Thyroid gland (tissue), 4 donors: ENCODE measurements around the gene CLN6. TPM values are rescaled to one million over a fixed set of nuclear protein-coding genes. Genes with fewer than 3 reads are reported as not detected.

ENCODE experiments used
- DNase-seq, 2 donors: peaks; one replicate each; pipeline ENCODE4 v3.0.0-alpha.2; 2019
- H3K27ac ChIP-seq, 3 donors: fragments of 200-600 bp; sonication (generic); 1 replicate in 2 of 3; 2 replicates in 1 of 3; pipeline ENCODE4 v1.5.1; 2016 to 2019; ENCODE audit warnings: mild to moderate bottlenecking in 1 of 3, moderate library complexity in 1 of 3
- H3K27me3 ChIP-seq: fragments of 200-600 bp; sonication (generic); one replicate; pipeline ENCODE4 v1.5.1; 2019
- H3K36me3 ChIP-seq, 2 donors: fragments of 200-600 bp; sonication (generic); one replicate each; pipeline ENCODE4 v1.5.1; 2016 to 2019
- H3K4me1 ChIP-seq, 2 donors: fragments of 200-600 bp; sonication (generic); one replicate each; pipeline ENCODE4 v1.5.1; 2017 to 2019
- H3K4me3 ChIP-seq, 3 donors: fragments of 200-600 bp; sonication (generic); replicated peaks in 1 of 3; 1 replicate in 2 of 3; 2 replicates in 1 of 3; pipeline ENCODE4 v1.5.1; 2016; ENCODE audit warnings: mild to moderate bottlenecking in 1 of 3
- H3K9me3 ChIP-seq: fragments of 200-600 bp; sonication (generic); one replicate; pipeline ENCODE4 v1.5.1; 2017
- POLR2A ChIP-seq, 2 donors: fragments of 450-650 bp; IDR thresholded peaks; one replicate each; pipeline ENCODE4 v1.6.1; 2017; ENCODE audit warnings: antibody characterized with exemption in 2 of 2, mild to moderate bottlenecking in 2 of 2, moderate library complexity in 1 of 2
- WGBS, 2 donors: methylation state at CpG; one replicate each; pipeline ENCODE4 v1.1.5; 2017; 5-methylcytosine and 5-hydroxymethylcytosine counted together
- intact Hi-C: fragments of 100-400 bp; cut with DNase I; formaldehyde crosslinking; loops from one replicate; pipeline ENCODE4 v1.15.1; 2023
- total RNA-seq, 4 donors: library from RNA; depleted of rRNA; stranded (reverse); fragments of >200 nt; gene quantifications; one replicate each; pipeline ENCODE4 v1.2.3, GENCODE V29; 2016
- TF ChIP-seq, protein P1 (sequence below), 6 experiments: fragments of 200-600 bp in 3 of 6; fragments of 450-650 bp in 3 of 6; sonication (generic) in 3 of 6; IDR thresholded peaks; one replicate each; pipeline ENCODE4 v1.5.1; 2016 to 2019; ENCODE audit warnings: antibody characterized with exemption in 6 of 6, mild to moderate bottlenecking in 2 of 6, inconsistent platforms in 1 of 6, moderate library complexity in 1 of 6

The CLN6 gene
- total RNA-seq, 4 donors from 2014 or later = 24.8 to 34.3 (median 32.4) TPM

DNA sequence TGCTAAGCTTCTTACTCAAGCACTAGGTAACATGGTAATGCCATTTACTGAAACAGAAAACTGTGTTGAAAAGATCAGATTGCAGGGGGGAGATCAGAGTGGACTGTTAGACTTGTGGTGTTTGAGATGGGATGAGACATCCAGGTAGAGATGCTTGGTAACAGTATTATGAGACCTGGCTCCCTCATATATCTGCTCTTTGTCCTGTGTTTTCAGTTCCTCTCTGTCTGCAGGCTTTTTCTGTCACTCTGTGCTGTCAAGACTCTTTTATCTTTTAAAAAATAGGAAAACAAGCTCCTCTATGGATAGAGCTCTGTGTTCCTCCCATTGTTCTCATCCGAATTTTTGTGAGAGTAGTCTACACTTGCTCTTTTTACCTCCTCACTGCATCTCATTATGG, 72.5 kb downstream of the CLN6 start:
- DNase-seq = no peak
- Histone ChIP-seq H3K4me1 (peaks cover 0 to 7% of the 10 kb centered on the region in 2 donors), H3K27ac (peak overlapping the region in 1 of 3 donors; percentile 43), H3K4me3 (no peak overlapping the region), H3K27me3 (no peaks in the 10 kb centered on the region), H3K36me3 (peaks cover 3 to 15% of the 10 kb centered on the region in 2 donors), H3K9me3 (no peaks in the 10 kb centered on the region)
- no peak for TF ChIP-seq POLR2A (IDR thresholded peaks at IDR 0.05)
- TF ChIP-seq, protein P1, sequence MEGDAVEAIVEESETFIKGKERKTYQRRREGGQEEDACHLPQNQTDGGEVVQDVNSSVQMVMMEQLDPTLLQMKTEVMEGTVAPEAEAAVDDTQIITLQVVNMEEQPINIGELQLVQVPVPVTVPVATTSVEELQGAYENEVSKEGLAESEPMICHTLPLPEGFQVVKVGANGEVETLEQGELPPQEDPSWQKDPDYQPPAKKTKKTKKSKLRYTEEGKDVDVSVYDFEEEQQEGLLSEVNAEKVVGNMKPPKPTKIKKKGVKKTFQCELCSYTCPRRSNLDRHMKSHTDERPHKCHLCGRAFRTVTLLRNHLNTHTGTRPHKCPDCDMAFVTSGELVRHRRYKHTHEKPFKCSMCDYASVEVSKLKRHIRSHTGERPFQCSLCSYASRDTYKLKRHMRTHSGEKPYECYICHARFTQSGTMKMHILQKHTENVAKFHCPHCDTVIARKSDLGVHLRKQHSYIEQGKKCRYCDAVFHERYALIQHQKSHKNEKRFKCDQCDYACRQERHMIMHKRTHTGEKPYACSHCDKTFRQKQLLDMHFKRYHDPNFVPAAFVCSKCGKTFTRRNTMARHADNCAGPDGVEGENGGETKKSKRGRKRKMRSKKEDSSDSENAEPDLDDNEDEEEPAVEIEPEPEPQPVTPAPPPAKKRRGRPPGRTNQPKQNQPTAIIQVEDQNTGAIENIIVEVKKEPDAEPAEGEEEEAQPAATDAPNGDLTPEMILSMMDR (IDR thresholded peaks at IDR 0.05) = no peak
- intact Hi-C loops = loop anchor here (5.0 kb wide), 1 partner anchor 295 kb away; no protein-coding TSS in a partner anchor
- WGBS, 2 donors = 86% methylated on average over 1 of the region's 1 CpG; no CpG with 5 or more reads in 1 of the 2 donors

Other genes with a start within 250 kb of the CLN6 start
- 100 to 1,000 TPM in 2 of 4 donors, 10 to 100 TPM in 2; 91.6 to 202 (median 111) TPM for gene PIAS1, start 175.4 kb downstream of the CLN6 start, total RNA-seq
- 1 to 10 TPM; 3.0 to 5.1 (median 3.8) TPM for gene CALML4, start 24.4 kb downstream of the CLN6 start, total RNA-seq
- 10 to 100 TPM; 43.2 to 60.4 (median 45.2) TPM for gene FEM1B, start 48.0 kb upstream of the CLN6 start, total RNA-seq
- 1 to 10 TPM; 3.0 to 6.1 (median 4.3) TPM for gene ITGA11, start 202.4 kb upstream of the CLN6 start, total RNA-seq